Forelimb muscle (tissue), 1 donor: ENCODE data around the gene ATPAF2. TPM values are rescaled to one million over a fixed set of nuclear protein-coding genes. Genes with fewer than 3 reads are reported as not detected.

Source experiments
- DNase-seq: peaks from one replicate; pipeline ENCODE4 v3.0.0-alpha.2; 2013; ENCODE audit warnings: low read depth
- polyA plus RNA-seq: library from polyadenylated mRNA; unstranded; fragments of 120-200 nt; gene quantifications from one replicate; pipeline ENCODE4 v1.2.1, GENCODE V29; 2013; ENCODE audit not compliant: insufficient read length

Gene ATPAF2
- polyA plus RNA-seq, 1 donor = 19.7 TPM

- DNase-seq = no peak
Measured at GRCh38 chr17:17985555-17985954, 53.4 kb downstream of the ATPAF2 start.

DNA sequence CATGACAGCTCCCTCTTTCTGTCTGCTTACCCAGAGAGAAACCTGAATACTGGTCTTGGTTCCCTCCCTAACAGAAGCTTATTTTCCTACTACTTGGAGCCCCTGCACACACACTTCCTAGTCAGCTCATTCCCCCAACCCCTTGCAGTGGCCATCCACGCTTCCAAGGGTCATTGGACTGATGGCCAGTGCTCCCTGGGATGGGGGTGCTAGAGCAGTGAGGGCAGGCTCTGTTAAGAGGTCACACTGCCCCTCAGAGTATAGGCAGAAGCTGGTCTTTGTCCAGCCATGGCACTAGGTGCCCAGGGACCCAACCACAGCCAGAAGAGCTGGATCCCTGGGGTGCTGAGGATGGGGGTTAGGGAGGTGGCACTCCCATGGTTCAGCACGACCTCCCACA lies 53.8 kb downstream of the ATPAF2 start:
- DNase-seq = no peak

DNA sequence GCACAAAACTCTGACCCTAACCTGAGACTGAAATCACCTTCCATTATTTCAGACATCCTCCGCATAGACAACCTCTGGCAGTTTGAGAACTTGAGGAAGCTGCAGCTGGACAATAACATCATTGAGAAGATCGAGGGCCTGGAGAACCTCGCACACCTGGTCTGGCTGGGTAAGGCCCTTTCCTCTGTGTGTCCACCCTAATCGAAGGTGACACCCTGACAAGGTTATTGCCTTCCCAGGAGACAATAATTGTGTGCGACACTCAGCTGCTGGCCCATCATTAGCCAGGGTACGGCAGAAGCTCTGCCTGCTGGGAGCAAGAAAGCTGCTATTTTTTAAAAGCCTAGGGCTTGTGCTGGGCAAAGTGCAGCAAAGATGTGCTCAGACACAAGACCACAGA lies 55.2 kb downstream of the ATPAF2 start:
- DNase-seq = no peak

DNA sequence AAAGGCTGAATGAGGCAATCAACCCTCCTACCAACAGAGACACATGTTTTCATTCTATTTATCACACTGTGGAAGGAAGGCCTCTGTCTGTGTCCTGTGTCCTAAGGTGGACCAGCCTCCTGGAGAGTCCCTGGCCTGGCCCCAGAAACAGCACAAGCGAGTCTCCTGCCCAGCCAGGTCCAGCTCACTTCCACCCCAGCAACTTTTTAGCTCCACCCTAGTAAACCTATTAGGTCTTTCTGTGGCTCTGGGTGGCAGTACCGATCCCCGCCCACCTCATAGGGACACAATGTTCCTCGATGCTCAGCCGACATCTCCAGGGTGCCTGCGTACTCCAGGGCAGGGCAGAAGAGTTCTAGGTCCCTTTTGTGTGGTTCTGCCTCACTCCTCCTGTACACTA lies 55.6 kb downstream of the ATPAF2 start:
- DNase-seq = no peak

- no peak for DNase-seq
Measured at GRCh38 chr17:17982801-17983200, 56.2 kb downstream of the ATPAF2 start.

DNA sequence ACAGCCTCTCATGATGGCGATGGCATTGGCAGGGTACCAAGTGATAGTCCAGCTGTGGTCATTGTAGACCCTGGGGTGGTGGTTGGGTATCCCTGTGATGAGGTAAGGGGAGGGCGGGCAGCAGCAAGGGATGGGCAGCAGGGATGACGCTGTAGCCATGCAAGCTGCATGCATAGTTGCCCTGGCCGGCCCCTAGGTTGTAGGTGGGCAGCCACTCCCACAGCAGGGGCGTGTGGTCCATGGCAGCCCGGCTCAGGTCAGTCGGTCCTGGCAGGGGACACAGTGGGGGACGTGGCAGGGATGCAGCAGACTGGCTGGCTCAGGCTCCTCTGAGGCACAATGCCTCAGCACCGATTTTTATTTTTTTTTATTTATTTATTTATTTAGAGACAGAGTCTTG lies 57.6 kb downstream of the ATPAF2 start:
- DNase-seq = no peak

DNA sequence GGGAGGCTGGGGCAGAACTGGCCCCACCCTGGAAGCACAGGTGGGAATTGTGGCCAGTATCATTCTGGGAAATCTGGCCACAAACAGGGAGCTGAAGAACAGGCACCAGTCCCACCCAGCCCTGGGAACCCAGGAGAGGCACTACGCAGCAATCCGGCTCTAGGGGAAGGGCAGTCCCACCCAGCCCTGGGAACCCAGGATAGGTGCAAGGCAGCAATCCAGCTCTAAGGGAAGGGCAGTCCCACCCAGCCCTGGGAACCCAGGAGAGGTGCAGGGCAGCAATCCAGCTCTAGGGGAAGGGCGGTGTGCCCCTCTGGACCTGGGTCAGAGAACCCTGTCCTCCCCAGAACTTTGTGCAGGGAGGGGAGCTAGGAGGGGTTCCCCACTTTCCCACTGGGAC lies 59.2 kb downstream of the ATPAF2 start:
- no peak for DNase-seq

DNA sequence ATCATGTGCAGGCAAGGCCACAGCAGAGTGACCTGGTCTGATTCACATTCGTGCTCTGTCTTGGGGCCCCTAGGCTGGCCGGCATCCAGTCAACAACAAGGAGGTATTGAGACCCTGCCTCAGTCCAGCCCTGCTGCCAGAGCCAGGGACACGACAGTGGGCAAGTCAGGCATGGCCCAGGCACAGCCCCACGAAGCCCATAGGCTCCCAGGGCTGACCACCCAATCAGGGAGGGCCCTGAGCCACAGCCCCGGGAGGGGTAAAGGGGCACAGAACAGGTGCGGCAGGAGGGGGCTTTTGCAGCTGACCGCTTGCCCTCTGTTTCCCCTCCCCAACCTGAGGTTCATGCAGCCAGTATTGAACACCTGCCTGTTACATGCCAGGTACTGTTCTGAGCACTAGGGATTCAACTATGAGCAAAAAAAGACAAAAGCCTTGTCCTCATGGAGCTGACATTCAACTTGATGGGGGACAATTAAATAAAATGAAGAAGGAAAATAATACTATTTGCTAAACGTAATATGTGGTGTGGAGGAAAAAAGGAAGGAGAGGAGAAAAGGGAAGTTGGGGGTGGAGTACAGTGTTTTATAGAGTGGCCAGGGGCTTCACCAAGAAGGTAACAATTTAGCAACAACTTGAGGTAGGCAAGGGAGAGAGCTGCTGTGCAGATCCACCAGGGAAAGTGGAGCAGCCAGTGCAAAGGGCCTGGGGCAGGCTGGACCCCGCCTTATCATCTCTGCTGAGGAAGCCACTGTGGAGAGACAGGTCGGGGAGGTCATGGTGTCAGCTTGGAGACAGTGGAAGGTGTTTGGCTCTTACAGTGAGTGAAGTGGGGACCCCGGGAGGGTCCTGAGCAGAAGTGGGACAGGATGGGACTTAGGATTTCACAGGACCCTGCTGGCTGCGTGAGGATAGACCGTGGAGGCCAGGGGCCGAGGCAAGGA lies 60.2 kb downstream of the ATPAF2 start:
- no peak for DNase-seq

GRCh38 chr17:17976931-17977570 lies 61.9 kb downstream of the ATPAF2 start:
- DNase-seq = no peak

DNA sequence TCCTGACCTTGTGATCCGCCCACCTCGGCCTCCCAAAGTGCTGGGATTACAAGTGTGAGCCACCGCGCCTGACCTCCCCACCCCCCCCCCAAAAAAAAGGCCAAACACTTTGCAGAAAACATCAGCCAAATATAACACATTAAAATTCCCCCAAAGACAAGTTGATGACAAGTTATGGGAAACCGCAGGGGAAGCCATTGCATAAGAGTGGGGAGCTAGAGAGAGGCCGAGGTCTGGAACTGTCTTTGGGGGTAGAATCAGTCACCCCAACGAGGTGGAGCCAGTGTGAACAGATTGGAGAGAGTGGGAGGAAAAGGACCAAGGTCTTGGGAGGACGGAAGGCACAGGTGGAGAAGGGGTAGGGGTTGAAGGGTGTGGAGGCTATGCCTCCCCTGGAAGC lies 63.5 kb downstream of the ATPAF2 start:
- no peak for DNase-seq

DNA sequence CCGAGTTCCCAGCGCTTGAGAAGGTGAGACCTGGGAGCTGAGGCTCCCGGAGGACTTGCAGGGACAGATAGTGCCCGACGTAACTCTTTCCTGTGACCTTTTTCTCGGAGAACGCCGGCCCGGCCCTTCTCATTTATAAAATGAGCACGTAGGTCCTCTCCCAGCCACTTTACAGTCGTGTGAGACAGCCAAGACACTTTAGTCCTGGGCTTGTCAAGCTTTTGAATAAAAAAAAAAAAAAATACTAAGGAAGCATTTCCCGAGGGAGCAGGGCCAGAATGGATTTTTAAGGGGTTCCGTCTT lies 66.1 kb downstream of the ATPAF2 start:
- no peak for DNase-seq

GRCh38 chr17:17972126-17972951 lies 66.6 kb downstream of the ATPAF2 start, which contains the start of the genes DRC3 and TOM1L2:
DRC3 (plus strand) TSS chr17:17972862; CDS start chr17:17977599, 4,737 bp downstream.
TOM1L2 (minus strand) TSS chr17:17972400; CDS start chr17:17972313, 87 bp downstream.
- DNase-seq = peak; percentile 100

- no peak for DNase-seq
Measured at GRCh38 chr17:17971431-17972125, 67.4 kb downstream of the ATPAF2 start.

GRCh38 chr17:17970699-17971430 lies 68.1 kb downstream of the ATPAF2 start:
- no peak for DNase-seq

Other genes with a start within 250 kb of the ATPAF2 start
- 33.2 TPM for gene SREBF1, start 202.2 kb downstream of the ATPAF2 start, polyA plus RNA-seq
- 36.3 TPM for gene TOM1L2, start 66.8 kb downstream of the ATPAF2 start, polyA plus RNA-seq
- 6.6 TPM for gene DRC3, start 66.3 kb downstream of the ATPAF2 start, polyA plus RNA-seq
- 11.9 TPM for gene GID4, start 240 bp upstream of the ATPAF2 start, polyA plus RNA-seq
- gene DRG2, start 48.8 kb upstream of the ATPAF2 start, polyA plus RNA-seq = 24.9 TPM
- 1.2 TPM for gene MYO15A, start 69.6 kb upstream of the ATPAF2 start, polyA plus RNA-seq
- gene ALKBH5, start 144.7 kb upstream of the ATPAF2 start, polyA plus RNA-seq = 62.8 TPM
- 20.8 TPM for gene LLGL1, start 186.5 kb upstream of the ATPAF2 start, polyA plus RNA-seq
- 146 TPM for gene FLII, start 219.6 kb upstream of the ATPAF2 start, polyA plus RNA-seq
- gene MIEF2, start 221.5 kb upstream of the ATPAF2 start, polyA plus RNA-seq = 14.9 TPM